Measurements from ENCODE around the gene MLST8. TPM values are rescaled to one million over a fixed set of nuclear protein-coding genes. Genes with fewer than 3 reads are reported as not detected.

The MLST8 gene
- polyA plus RNA-seq, 3 donors: 41.6 to 55.8 (median 44.5) TPM

DNA sequence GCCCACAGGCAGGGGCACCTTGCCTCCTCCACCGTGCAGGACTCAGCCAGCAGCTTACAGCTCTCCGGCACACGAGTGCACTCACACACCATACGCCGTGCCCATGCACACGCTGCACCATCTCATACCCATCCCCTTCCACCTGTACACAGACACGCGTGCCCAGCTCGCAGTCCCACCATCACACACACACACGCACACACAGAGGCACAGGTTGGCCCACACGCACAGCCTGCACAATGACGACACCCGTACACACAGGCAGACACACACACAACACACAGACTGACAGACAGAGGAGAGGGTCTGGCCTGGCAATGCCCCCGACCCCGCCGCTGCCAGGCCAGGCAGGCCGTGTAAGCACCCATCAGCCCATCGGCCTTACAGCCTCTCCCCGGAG is 20.9 kb upstream of the MLST8 start:
- no peak for DNase-seq (ENCODE audit: extremely low read depth in 1 of 11, low read depth in 9 of 11, low spot score in 4 of 11)

DNA sequence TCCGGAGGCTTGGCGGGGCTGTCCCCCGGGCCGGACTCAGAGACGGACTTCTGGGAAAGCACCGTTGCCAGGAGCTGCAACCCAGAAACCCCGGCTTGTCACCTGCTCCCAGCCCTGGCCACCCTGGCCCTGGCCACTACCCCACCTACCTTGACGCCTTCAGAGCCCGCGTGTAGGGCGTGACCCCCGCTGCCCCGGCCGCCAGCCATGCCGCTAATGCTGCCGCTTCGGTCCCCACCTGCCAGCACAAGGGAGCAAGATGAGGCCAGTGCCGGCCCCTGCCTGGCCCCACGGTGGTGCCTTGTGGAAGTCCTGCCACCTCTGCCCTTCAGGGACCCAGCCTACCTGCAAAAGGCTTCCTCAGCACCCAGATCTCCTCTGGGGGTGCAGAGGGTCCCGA is 20.3 kb upstream of the MLST8 start:
- no peak for DNase-seq (ENCODE audit: extremely low read depth in 1 of 11, low read depth in 9 of 11, low spot score in 4 of 11)

DNA sequence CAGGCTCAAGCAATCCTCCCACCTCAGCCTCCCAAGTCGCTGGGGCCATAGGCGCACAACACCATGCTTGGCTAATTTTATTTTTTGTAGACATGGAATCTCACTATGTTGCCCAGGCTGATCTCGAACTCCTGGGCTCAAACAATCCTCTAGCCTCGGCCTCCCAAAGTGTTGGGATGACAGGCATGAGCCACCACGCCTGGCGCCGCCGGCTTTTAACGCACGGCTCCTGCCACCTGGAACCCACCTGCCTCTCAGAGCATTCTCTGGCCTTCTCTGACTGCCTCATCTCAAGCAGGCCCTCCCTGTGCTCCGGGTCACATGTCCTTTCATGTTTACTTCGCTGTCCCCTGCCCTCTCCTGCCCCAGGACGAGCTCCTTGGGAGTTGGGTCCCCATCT is 19.2 kb upstream of the MLST8 start:
- no peak for DNase-seq (ENCODE audit: extremely low read depth in 1 of 11, low read depth in 9 of 11, low spot score in 4 of 11)

DNA sequence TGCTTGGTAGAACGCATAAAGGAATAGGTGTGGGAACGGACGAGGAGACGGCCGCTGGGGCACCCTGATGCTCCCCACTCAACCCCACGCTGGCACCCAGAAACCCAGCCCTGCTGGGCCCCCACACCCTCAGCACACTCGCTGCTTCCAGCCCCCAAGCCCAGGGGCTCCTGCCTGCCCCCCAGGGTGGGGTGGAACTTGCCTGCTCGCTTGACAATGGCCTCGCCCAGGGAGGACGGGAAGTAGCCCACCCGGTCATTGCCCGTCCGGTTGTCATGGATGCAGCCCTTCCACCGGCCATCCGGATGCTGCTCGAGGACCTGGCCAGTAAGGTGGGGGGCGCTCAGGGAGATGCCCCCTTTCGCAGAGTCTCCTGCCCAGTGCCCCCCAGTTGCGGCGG is 18.7 kb upstream of the MLST8 start:
- DNase-seq (ENCODE audit: extremely low read depth in 1 of 11, low read depth in 9 of 11, low spot score in 4 of 11): no peak

DNA sequence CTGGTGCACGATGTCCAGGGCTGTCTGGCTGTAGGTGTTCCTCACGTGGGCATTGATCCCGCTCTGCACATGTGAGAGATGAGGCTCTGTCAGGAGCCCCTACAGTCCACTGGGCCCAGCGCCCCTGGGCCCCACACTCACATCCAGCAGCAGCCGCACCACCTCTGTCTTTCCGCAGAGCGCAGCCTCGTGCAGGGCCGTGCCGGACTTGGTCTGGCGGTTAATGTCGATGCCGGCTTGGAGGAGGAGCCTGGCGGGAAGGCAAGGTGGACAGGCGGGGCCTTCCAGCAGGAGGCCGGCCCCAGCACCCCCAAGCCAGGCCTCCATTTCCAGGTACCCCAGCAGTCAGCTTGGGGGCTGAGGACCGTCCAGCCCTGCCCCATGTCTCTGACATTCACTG is 18.0 kb upstream of the MLST8 start:
- DNase-seq (ENCODE audit: extremely low read depth in 1 of 11, low read depth in 9 of 11, low spot score in 4 of 11): no peak

DNA sequence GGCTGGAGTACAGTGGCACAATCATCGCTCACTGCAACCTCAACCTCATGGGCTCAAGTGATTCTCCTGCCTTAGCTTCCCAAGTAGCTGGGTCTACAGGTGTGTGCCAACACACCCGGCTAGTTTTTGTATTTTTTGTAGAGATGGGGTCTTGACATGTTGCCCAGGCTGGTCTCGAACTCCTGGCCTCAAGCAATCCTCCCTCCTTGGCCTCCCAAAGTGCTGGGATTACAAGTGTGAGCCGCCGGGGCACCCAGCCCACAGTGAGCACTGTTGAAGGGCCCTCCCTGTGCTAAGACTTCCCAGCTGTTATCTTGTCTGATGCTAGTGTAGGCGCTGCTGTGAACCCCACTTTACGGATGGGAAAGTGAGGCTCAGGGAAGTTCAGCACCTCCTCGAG is 16.9 kb upstream of the MLST8 start:
- no peak for DNase-seq (ENCODE audit: extremely low read depth in 1 of 11, low read depth in 9 of 11, low spot score in 4 of 11)

DNA sequence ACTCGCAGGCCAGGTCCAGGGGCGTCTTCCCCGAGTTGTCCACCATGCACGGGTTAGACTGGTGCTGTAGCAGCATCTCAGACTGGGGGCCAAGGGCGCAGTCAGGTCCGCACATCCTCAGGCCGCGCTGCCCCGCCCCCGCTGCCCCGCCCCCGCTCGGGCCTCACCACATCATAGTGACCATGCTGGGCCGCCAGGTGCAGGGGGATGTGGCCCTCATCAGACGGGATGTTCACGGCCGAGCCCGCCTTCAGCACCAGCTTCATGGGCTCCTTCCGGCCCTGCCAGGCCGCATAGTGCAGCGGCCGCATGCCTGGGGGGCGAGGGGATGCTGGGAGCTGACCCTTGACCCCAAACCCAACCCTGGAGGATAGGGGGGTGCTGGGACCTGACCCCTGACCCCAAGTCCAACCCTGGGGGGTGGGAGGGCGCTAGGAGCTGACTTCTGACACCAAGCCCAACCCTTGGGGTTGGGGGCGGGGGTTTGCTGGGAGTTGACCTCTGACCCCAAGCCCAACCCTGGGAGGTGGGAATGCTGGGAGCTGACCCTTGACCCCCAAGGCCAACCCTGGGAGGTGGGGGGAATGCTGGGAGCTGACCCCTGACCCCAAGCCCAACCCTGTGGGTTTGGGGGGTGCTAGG is 15.9 kb upstream of the MLST8 start:
- no peak for DNase-seq (ENCODE audit: extremely low read depth in 1 of 11, low read depth in 9 of 11, low spot score in 4 of 11)

DNA sequence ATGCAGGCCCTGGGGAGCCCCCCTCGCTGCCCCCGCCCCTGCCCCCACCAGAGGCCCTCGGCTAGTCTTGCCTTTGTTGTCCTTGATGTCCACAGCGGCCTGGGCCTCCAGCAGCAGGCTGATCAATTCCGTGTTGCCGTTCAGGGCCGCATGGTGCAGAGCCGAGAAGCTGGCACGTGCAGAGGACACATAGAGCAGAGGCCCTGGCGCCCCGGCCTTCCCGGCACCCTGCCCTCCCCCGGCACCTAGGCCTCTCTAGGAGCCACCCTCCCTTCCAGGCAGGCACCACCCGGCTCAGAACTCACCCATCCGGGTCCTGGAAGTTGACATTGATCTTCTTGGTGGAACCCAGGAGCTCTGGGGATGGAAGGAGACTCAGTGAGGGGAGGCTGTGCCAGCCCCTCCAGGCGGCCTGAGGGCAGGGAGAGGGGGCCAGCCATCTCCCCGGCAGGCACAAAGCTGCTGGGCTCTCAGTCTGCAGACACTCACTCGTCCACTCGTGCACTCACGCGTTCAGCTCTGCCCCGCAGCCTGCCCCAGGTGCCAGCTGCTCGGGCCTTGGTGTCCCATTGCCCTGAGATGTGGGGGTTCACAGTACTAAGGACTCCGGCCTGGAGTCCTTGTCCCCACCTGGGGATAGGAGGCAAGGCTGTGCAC is 15.1 kb upstream of the MLST8 start:
- no peak for DNase-seq (ENCODE audit: extremely low read depth in 1 of 11, low read depth in 9 of 11, low spot score in 4 of 11)

DNA sequence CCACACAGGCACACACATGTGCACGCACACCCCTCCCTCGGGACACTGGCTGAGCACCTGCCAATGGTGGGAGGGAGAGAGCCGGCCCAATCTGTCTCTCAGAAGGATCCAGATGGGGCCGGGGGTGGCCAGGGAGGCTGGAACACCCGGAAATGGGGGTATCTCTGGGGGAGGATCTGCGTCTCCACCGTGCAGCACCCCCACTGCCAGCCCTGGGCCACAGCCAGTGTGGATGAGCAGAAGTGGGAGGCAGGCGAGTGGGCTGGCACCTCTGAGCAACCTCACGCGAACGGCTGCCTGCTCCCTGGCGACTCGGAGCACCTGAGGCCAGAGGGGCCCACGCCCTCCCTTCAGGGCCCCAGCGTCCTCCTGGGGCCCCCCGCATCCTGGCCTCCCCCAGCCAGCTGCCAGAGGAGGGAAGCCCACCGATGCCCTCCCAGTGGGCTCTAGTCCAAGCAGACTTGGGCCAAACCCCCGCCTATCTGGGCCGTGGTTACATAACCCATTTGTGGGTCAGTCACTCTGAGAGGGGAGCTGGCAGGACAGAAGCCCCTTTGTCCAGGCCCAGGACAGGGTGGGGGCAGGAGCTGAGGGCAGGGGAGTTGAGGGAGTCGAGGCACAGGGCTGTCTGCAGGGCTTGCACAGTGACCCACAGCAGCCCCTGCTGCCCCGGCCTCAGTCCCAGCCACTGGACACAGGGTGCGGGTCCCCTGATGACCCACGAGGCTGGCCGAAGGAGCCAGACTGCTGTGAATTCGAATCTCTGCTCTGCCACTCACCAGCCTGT is 14.4 kb upstream of the MLST8 start:
- no peak for DNase-seq (ENCODE audit: extremely low read depth in 1 of 11, low read depth in 9 of 11, low spot score in 4 of 11)

DNA sequence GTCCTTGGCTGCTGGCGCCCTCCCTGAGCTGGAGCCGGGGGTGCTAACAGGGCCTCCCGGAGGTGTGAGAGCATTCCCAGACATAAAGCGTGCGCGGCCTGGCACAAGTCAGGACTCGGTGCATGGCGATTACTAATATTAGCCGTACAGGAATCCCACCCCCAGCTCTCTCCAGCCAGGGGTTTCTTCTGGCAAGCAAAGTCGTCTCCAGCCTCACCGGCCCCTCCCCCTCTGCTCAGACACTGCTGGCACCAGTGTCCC is 13.9 kb upstream of the MLST8 start:
- DNase-seq (ENCODE audit: extremely low read depth in 1 of 11, low read depth in 9 of 11, low spot score in 4 of 11): no peak

GRCh38 chr16:2194166-2194834 is 11.0 kb upstream of the MLST8 start:
- peak in 2 of 11 donors; percentile 27 to 43 for DNase-seq (ENCODE audit: extremely low read depth in 1 of 11, low read depth in 9 of 11, low spot score in 4 of 11)

DNA sequence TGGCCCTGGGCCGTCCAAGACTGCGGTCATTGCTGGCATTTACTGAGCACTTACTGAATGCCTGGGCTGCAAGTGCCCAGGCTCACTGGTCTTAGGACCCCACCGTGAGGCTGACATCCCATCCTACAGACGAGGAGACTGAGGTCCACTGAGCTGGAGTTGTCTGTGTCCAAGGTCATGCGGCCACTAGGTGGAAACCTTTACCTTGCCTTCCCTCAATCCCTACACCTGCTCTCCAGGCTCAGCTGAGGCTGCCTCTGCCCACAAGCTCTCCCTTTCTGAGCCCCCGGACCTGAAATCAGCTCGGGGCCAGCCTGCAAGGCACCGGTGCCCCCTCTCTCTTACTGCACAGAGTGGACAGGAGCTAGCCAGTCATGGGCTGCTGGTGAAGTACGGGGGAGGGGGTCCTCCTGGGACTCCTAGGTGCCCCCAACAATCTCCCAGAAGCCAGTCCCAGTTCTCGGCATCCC is 10.4 kb upstream of the MLST8 start:
- peak in 3 of 11 donors; percentile 32 to 52 (median 39) for DNase-seq (ENCODE audit: extremely low read depth in 1 of 11, low read depth in 9 of 11, low spot score in 4 of 11)

- DNase-seq (ENCODE audit: extremely low read depth in 1 of 11, low read depth in 9 of 11, low spot score in 4 of 11): no peak
Observed at GRCh38 chr16:2195322-2196161, 9.7 kb upstream of the MLST8 start.

DNA sequence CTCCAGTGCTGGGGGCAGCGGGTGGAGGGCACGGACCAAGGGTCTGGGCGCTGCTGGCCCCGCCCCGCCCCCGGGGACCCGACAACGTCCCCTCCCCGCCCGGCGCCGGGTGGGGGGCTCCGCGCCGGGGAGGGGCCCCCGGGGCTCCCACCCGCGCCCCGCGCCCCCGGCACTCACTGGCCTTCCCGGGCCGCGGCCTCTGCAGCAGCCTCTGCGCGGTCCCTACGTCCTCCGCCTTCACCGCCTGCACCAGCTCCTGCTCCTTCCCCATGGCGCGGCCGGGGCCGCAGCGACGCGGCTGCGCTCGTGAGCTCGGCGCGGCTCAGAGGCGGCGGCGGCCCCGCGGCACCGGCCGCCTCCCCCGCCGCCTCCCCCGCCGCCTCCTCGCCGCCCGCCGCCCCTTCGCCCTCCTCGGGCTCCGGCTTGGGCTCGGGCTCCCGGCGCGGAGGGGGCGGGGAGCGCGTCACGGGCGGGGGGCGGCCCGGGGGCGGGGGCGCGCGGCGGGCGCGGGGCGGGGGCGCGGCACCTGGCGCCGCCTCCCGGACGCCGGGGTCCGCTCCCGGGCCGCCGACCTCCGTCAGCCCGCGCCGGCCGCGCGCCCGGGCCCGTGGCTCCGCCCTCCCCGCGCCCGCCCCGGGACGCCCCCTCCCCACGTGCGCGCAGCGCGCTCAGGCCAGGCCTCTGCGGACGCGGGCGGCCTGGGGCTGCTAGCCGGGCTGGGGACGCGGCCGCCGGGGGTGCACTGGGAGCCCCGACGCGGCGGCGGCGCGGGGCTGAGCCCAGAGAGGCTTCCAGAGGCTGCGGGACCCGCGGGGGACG is 8.9 kb upstream of the MLST8 start, which contains the start of gene CASKIN1:
Gene CASKIN1 (minus strand): TSS at position 444 of the 819 bp plus-strand sequence. CDS start 173 bp downstream, at position 271.
- no peak for DNase-seq (ENCODE audit: extremely low read depth in 1 of 11, low read depth in 9 of 11, low spot score in 4 of 11)

DNA sequence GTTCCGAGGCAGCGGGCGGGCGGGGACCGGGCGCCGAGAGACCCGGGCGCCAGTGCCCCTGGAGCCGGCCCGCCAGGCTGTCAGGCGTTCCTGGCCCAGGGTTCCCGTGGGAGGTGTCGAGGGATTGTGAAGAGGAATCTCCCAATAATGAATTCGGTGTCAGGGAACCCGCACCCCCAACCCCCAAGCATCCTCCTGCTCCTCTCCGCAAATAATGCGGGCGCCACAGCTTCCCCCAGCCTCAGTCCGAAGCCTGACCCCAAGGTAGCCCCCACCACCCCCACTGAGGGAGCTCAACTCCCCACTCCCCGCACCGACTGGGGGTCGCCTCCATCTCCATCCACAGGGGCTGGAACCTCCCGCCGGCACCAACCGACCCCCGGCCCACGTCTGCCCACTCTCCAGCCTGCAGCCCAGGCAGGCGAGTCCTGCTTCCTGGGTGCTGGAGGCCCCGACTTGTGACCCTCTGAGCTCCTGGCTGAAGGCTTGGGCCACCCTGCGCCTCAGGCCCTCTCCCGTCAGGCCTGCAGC is 8.2 kb upstream of the MLST8 start:
- no peak for DNase-seq (ENCODE audit: extremely low read depth in 1 of 11, low read depth in 9 of 11, low spot score in 4 of 11)

DNA sequence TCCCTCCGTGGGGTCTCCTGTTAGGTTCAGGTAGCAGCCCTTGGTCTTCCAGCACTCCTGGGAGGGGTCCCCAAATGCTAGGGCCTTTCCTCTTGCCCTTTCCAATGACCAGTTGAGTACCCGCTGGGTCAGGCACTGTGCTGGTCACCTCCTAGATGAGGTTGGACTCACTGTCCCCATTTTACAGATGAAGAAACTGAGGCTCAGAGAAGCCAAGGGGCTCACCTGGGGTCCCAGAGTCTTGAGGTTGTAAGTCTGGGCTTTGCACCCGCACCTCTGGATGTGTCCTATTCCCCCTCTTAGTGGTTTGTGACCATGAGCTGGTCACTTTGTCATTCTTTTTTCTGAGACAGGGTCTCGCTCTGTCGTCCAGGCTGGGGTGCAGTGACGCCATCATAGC is 7.5 kb upstream of the MLST8 start:
- DNase-seq (ENCODE audit: extremely low read depth in 1 of 11, low read depth in 9 of 11, low spot score in 4 of 11): no peak

DNA sequence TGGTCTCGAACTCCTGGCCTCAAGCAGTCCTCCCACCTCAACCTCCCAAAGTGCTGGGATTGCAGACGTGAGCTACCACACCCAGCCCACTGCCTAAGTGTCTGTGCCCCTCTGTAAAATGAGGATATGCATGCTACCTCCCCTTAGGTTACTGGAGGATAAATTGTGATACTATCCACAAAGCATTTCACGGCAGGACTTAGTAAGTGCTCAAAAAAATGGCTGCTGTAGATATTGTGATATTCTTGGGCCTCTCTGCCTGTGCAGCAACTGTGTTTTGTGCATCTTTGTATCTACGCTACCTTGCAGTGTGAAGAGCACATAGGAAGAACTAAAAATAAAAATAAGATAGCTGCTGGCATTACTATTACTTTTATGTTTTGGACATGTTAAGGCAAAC is 7.0 kb upstream of the MLST8 start:
- no peak for DNase-seq (ENCODE audit: extremely low read depth in 1 of 11, low read depth in 9 of 11, low spot score in 4 of 11)

GRCh38 chr16:2199095-2199494 is 6.2 kb upstream of the MLST8 start:
- DNase-seq (ENCODE audit: extremely low read depth in 1 of 11, low read depth in 9 of 11, low spot score in 4 of 11): no peak

All from renal cortex interstitium (tissue), 11 donors.